Epithelial cell of proximal tubule (primary cell): Measurements from ENCODE around the gene SDK2. TPM values are rescaled to one million over a fixed set of nuclear protein-coding genes. Genes with fewer than 3 reads are reported as not detected.

Source experiments
- DNase-seq: peaks from one replicate; pipeline ENCODE4 v3.0.0-alpha.2; 2011; ENCODE audit warnings: low read depth
- H3K4me3 ChIP-seq: 2 replicates; pipeline ENCODE4 v1.5.1; 2011; ENCODE audit warnings: low read depth, mild to moderate bottlenecking, low read length
- CTCF ChIP-seq: conservative IDR thresholded peaks from 2 replicates; pipeline ENCODE4 v1.5.1; 2012; ENCODE audit warnings: low read depth, mild to moderate bottlenecking, low read length
- total RNA-seq: library from RNA; depleted of rRNA; stranded (reverse); fragments of >200 nt; gene quantifications from 2 replicates; pipeline ENCODE4 v1.2.3, GENCODE V29; 2015

SDK2 gene
- total RNA-seq, 1 donor from 2014 or later: 0.12 TPM

- no peak overlapping the region for H3K4me3 ChIP-seq
- no peak for TF ChIP-seq CTCF
- no peak for DNase-seq
Measured at GRCh38 chr17:73434154-73434553, 210.1 kb downstream of the SDK2 start.

DNA sequence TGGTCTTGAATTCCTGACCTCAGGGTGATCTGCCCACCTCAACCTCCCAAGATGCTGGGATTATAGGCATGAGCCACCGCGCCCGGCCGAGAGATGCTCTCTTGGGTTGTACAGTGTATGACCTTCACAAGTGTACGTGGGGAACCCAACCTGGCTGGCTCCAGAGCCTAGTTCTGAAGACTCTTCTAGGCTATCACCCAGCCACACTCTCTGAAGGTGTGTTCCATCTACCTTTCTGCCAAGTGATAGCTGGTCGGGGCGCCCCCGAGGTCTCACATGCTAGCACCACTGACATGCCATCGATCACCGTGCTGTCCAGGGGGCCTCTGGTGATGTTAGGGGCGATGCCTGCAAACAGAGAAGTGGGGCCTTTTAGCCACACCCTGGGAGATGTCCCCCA is 210.7 kb downstream of the SDK2 start:
- no peak for DNase-seq
- H3K4me3 ChIP-seq: no peak overlapping the region
- no peak for TF ChIP-seq CTCF

DNA sequence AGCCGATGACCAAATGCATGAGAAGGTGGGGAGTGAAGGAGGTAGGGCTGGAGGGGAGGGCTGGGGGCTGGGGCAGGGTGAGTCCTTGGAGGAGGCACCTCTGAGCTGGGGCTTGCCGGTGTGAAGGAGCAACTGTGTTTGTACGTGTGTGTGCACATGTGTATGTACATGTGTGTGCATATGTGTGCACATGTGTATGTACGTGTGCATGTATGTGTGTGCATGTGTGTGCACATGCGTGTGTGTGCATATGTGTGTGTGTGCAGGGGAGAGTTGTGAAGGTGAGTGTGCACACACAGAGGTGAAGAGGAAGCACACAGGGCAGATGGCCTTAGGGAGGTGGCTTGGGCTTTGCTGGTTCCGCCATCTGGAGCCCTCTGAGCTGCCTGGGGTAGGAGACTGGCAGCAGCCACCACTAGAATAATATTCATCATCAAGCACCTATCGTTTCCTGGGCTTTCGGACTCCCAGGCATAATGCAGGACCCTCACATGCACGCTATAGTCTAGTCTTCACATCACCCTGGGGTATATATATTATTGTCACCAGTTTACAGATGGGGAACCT is 211.5 kb downstream of the SDK2 start:
- TF ChIP-seq CTCF: no peak
- DNase-seq: no peak
- no peak overlapping the region for H3K4me3 ChIP-seq

- no peak for DNase-seq
- no peak for TF ChIP-seq CTCF
- no peak overlapping the region for H3K4me3 ChIP-seq
Measured at GRCh38 chr17:73431401-73432205, 212.6 kb downstream of the SDK2 start.

- no peak overlapping the region for H3K4me3 ChIP-seq
- no peak for TF ChIP-seq CTCF
- DNase-seq: no peak
Measured at GRCh38 chr17:73430848-73431247, 213.4 kb downstream of the SDK2 start.

GRCh38 chr17:73430165-73430680 is 214.0 kb downstream of the SDK2 start:
- TF ChIP-seq CTCF: no peak
- DNase-seq: no peak
- H3K4me3 ChIP-seq: no peak overlapping the region
